Measurements from ENCODE around the gene PTPRK. TPM values are rescaled to one million over a fixed set of nuclear protein-coding genes. Genes with fewer than 3 reads are reported as not detected.
A peak's percentile ranks its signal among the peaks of the same experiment; 100 is the strongest.

PTPRK gene
- polyA plus RNA-seq, 1 donor (not counting 4 experiments of a cell fraction or from before 2014, with no cell fraction given): 52.7 TPM

- Histone ChIP-seq H4K20me1 (ENCODE audit: control insufficient read depth, extremely low read depth, insufficient read depth, low read length) (no peaks in the 10 kb centered on the region), H3K4me3 (ENCODE audit: control insufficient read depth in 2 of 3, extremely low read depth in 1 of 3, insufficient read depth in 2 of 3, low read depth in 1 of 3, low read length in 3 of 3) (no peak overlapping the region), H3K9me1 (ENCODE audit: control insufficient read depth, extremely low read depth, insufficient read depth, low read length) (no peaks in the 10 kb centered on the region), H3K79me2 (ENCODE audit: control insufficient read depth, insufficient read depth, low read length) (no peaks in the 10 kb centered on the region), H3K27me3 (ENCODE audit: control insufficient read depth, extremely low read depth, insufficient read depth, low read length) (no peaks in the 10 kb centered on the region), H2AFZ (ENCODE audit: control insufficient read depth, low read length) (no peak overlapping the region), H3K4me2 (ENCODE audit: control insufficient read depth, extremely low read depth, insufficient read depth, low read depth, low read length) (no peak overlapping the region), H3K36me3 (ENCODE audit: control insufficient read depth in 2 of 2, extremely low read depth in 1 of 2, insufficient read depth in 2 of 2, low read length in 2 of 2) (peaks cover 2 to 4% of the 10 kb centered on the region in 2 experiments), H3K4me1 (ENCODE audit: control insufficient read depth, extremely low read depth, insufficient read depth, low read length) (no peaks in the 10 kb centered on the region), H3K9ac (ENCODE audit: control insufficient read depth, extremely low read depth, insufficient read depth, low read length) (no peak overlapping the region), H3K9me3 (ENCODE audit: control insufficient read depth, low read depth, low read length) (no peaks in the 10 kb centered on the region), H3K27ac (ENCODE audit: control insufficient read depth, insufficient read depth, low read length) (no peak overlapping the region)
- no peak for DNase-seq (ENCODE audit: low read depth, low spot score)
- FAIRE-seq: peak; percentile 84
- no peak for TF ChIP-seq EZH2 (IDR thresholded peaks at IDR 0.05; ENCODE audit: low read length)
- TF ChIP-seq, protein P1, sequence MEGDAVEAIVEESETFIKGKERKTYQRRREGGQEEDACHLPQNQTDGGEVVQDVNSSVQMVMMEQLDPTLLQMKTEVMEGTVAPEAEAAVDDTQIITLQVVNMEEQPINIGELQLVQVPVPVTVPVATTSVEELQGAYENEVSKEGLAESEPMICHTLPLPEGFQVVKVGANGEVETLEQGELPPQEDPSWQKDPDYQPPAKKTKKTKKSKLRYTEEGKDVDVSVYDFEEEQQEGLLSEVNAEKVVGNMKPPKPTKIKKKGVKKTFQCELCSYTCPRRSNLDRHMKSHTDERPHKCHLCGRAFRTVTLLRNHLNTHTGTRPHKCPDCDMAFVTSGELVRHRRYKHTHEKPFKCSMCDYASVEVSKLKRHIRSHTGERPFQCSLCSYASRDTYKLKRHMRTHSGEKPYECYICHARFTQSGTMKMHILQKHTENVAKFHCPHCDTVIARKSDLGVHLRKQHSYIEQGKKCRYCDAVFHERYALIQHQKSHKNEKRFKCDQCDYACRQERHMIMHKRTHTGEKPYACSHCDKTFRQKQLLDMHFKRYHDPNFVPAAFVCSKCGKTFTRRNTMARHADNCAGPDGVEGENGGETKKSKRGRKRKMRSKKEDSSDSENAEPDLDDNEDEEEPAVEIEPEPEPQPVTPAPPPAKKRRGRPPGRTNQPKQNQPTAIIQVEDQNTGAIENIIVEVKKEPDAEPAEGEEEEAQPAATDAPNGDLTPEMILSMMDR (optimal IDR thresholded peaks at IDR 0.05 in 1 of 3, IDR thresholded peaks at IDR 0.05 in 1 of 3, conservative IDR thresholded peaks at IDR 0.05 in 1 of 3; ENCODE audit: extremely low read depth in 1 of 3, insufficient read depth in 2 of 3, low read length in 3 of 3): no peak
- dilution Hi-C loops (cut with MboI; ENCODE audit: extremely low pct_ligation_motif_present, low sequenced_read_pairs): no loop called here
Observed at GRCh38 chr6:128005009-128005408, 515.4 kb downstream of the PTPRK start.

DNA sequence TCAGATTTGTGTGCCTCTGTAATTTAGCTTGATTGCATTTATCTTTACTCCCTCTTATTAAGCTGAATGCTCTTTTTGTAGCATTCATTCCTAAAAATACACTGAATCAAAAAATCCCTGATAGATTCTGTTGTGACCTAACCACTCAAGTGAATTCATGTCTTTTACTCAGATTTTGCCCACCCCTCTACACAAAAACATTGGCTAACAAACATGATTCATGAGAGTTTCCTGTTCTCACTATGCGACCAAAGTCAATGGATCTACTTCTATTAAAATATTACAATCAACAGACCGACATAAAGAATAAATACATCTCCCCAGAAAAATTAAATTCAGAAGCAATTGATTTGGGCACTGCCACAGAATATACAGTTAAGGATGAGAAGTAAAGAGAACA lies 520.0 kb downstream of the PTPRK start:
- TF ChIP-seq, protein P1 (optimal IDR thresholded peaks at IDR 0.05 in 1 of 3, IDR thresholded peaks at IDR 0.05 in 1 of 3, conservative IDR thresholded peaks at IDR 0.05 in 1 of 3; ENCODE audit: extremely low read depth in 1 of 3, insufficient read depth in 2 of 3, low read length in 3 of 3): no peak
- no peak for TF ChIP-seq EZH2 (IDR thresholded peaks at IDR 0.05; ENCODE audit: low read length)
- Histone ChIP-seq H3K9me3 (ENCODE audit: control insufficient read depth, low read depth, low read length) (no peaks in the 10 kb centered on the region), H3K4me2 (ENCODE audit: control insufficient read depth, extremely low read depth, insufficient read depth, low read depth, low read length) (no peak overlapping the region), H3K4me3 (ENCODE audit: control insufficient read depth in 2 of 3, extremely low read depth in 1 of 3, insufficient read depth in 2 of 3, low read depth in 1 of 3, low read length in 3 of 3) (no peak overlapping the region), H3K9ac (ENCODE audit: control insufficient read depth, extremely low read depth, insufficient read depth, low read length) (no peak overlapping the region), H3K79me2 (ENCODE audit: control insufficient read depth, insufficient read depth, low read length) (no peaks in the 10 kb centered on the region), H3K27ac (ENCODE audit: control insufficient read depth, insufficient read depth, low read length) (no peak overlapping the region), H3K36me3 (ENCODE audit: control insufficient read depth in 2 of 2, extremely low read depth in 1 of 2, insufficient read depth in 2 of 2, low read length in 2 of 2) (peaks cover 5 to 7% of the 10 kb centered on the region in 2 experiments), H3K4me1 (ENCODE audit: control insufficient read depth, extremely low read depth, insufficient read depth, low read length) (no peaks in the 10 kb centered on the region), H3K9me1 (ENCODE audit: control insufficient read depth, extremely low read depth, insufficient read depth, low read length) (no peaks in the 10 kb centered on the region), H3K27me3 (ENCODE audit: control insufficient read depth, extremely low read depth, insufficient read depth, low read length) (no peaks in the 10 kb centered on the region), H2AFZ (ENCODE audit: control insufficient read depth, low read length) (no peak overlapping the region), H4K20me1 (ENCODE audit: control insufficient read depth, extremely low read depth, insufficient read depth, low read length) (no peaks in the 10 kb centered on the region)
- DNase-seq (ENCODE audit: low read depth, low spot score) (no peak), FAIRE-seq (no peak)
- dilution Hi-C loops (cut with MboI; ENCODE audit: extremely low pct_ligation_motif_present, low sequenced_read_pairs): no loop called here

Measured in keratinocyte (primary cell).